AG09309 (cell line): Measurements from ENCODE around the gene ANKRD39.

Experiments used
- DNase-seq: peaks from one replicate; pipeline ENCODE4 v3.0.0-alpha.2; 2010; ENCODE audit warnings: low read depth
- H3K4me3 ChIP-seq: 2 replicates; pipeline ENCODE4 v1.5.1; 2011; ENCODE audit warnings: mild to moderate bottlenecking, low read depth, low read length, moderate library complexity; ENCODE audit not compliant: control insufficient read depth
- TF ChIP-seq, protein P1 (sequence below): IDR thresholded peaks from 2 replicates; pipeline ENCODE4 v1.5.1; 2011; ENCODE audit warnings: mild to moderate bottlenecking, low read depth, low read length, inconsistent platforms; ENCODE audit not compliant: insufficient read depth, control insufficient read depth; ENCODE audit errors: missing control alignments

The ANKRD39 gene

GRCh38 chr2:96835830-96836229 is 22.0 kb downstream of the ANKRD39 start:
- no peak overlapping the region for H3K4me3 ChIP-seq
- TF ChIP-seq, protein P1, sequence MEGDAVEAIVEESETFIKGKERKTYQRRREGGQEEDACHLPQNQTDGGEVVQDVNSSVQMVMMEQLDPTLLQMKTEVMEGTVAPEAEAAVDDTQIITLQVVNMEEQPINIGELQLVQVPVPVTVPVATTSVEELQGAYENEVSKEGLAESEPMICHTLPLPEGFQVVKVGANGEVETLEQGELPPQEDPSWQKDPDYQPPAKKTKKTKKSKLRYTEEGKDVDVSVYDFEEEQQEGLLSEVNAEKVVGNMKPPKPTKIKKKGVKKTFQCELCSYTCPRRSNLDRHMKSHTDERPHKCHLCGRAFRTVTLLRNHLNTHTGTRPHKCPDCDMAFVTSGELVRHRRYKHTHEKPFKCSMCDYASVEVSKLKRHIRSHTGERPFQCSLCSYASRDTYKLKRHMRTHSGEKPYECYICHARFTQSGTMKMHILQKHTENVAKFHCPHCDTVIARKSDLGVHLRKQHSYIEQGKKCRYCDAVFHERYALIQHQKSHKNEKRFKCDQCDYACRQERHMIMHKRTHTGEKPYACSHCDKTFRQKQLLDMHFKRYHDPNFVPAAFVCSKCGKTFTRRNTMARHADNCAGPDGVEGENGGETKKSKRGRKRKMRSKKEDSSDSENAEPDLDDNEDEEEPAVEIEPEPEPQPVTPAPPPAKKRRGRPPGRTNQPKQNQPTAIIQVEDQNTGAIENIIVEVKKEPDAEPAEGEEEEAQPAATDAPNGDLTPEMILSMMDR: no peak
- DNase-seq: no peak

DNA sequence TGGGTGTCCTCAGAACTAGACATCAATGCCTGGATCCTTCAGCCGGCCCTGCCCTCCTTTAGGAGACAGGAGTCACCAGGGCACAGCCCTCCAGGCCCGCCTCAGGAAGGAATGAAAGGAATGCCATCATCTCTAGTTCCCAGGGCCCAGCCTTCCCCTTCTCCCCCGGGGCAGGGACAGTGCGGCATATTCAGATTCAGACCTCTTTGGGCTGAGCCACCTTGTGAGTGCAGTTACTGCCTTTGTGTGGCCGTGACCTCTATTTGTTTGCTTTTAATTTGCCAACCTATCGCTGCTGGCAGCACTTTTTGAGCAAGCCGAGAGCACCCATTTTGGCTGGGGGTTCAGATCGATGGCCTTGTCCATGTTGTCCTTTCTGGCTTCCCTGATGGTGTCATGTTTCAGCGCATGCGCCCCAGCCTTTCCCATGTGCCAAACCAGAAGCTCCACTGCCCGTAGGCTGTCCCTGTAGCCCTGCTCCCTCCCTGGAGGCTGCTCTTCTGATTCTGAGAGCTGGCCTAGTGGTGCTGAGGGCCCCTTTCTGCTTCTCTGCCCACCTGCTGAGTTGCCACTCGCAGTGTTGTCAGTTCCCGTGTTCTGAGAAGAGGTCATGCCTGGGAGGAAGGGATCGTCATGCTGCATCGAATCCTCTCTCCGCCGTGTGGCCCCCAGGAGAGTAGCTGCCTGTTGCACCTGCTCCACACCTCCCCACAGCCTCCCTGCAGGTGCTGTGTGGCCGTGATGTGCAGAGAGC is 24.9 kb downstream of the ANKRD39 start:
- TF ChIP-seq, protein P1: no peak
- DNase-seq: no peak
- H3K4me3 ChIP-seq: no peak overlapping the region

DNA sequence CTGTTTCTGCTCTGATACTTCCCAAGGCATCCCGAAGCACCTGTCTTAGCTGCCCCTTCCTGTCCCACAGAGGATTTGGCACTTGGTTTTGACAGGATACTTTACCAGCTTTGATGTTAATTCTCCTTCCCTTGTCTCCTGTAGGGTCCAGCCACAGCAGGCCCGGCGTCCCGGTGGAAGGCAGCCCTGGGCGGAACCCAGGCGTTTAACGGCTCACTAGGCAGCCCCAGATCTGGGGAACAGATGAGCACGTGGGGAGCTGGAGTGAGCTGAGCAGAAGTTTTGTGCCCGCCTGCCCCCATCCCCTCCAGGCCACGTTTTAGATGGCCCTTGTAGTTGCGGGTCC is 25.4 kb downstream of the ANKRD39 start:
- DNase-seq: no peak
- TF ChIP-seq, protein P1: no peak
- no peak overlapping the region for H3K4me3 ChIP-seq

- no peak for DNase-seq
- no peak overlapping the region for H3K4me3 ChIP-seq
- TF ChIP-seq, protein P1: no peak
These were observed 26.1 kb downstream of the ANKRD39 start for GRCh38 chr2:96831679-96832078.

DNA sequence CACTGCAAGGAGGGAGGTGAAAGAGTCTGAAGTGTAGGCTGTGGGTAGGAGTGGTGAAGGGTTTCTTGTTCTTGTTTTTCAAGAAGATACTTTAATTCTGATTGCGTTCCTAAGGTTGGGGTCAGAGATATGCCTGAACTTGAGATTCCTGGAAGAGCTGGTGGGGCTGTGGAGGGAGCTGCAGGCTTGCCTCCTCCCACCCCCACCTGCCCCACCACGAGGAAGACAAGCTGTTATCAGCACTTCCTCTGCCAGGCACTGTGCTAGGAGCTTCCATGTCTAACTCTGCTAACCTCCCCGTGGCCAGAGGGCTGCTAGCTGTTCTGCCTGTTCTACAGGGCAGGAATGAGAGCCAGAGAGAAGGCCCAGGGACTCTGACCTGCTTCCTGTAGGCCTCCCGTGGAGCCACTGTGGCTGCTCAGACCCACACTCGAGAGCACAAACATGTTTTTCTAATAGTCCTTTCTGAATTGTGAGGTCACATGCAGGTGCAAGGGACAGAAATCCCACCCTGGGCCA is 27.7 kb downstream of the ANKRD39 start:
- H3K4me3 ChIP-seq: no peak overlapping the region
- TF ChIP-seq, protein P1: no peak
- no peak for DNase-seq

DNA sequence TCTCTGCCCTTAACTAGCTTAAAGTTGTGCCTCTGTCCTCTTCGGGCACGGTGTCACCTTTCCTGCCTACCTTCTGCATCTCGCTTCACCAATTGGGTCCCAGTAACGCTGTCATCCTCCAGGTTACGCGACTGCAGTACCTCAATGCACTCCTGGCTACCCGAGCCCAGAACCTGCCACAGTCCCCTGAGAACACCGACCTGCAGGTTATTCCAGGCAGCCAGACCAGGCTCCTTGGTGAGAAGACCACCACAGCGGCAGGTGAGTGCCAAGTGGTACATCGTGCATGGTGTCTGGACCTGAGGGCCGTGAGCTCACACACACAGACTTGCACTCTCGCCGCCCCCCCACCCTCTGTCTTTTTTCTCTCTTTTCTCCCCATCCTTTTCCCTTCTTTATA is 28.9 kb downstream of the ANKRD39 start:
- no peak overlapping the region for H3K4me3 ChIP-seq
- TF ChIP-seq, protein P1: no peak
- no peak for DNase-seq
